Colonic mucosa (tissue), 4 donors: Measurements from ENCODE around the gene FBXO21. TPM values are rescaled to one million over a fixed set of nuclear protein-coding genes. Genes with fewer than 3 reads are reported as not detected.

Experiments used
- DNase-seq: peaks from one replicate; pipeline ENCODE4 v3.0.0-alpha.2; 2020
- H3K27ac ChIP-seq: fragments of 200-600 bp; one replicate; pipeline ENCODE4 v1.8.0; 2021
- H3K27me3 ChIP-seq: fragments of 200-600 bp; one replicate; pipeline ENCODE4 v1.8.0; 2021
- H3K36me3 ChIP-seq: fragments of 200-600 bp; one replicate; pipeline ENCODE4 v1.8.0; 2021
- H3K4me1 ChIP-seq: fragments of 200-600 bp; one replicate; pipeline ENCODE4 v1.8.0; 2021; ENCODE audit warnings: mild to moderate bottlenecking
- H3K4me3 ChIP-seq: fragments of 200-600 bp; one replicate; pipeline ENCODE4 v1.8.0; 2021
- H3K9ac ChIP-seq, 2 donors: one replicate each; pipeline ENCODE4 v1.7.0; 2013; ENCODE audit warnings: control low read depth in 2 of 2, low read depth in 2 of 2, low read length in 2 of 2
- H3K9me3 ChIP-seq: fragments of 200-600 bp; one replicate; pipeline ENCODE4 v1.8.0; 2021
- intact Hi-C: fragments of 100-400 bp; cut with DNase I; formaldehyde crosslinking; loops from one replicate; pipeline ENCODE4 v1.14.1; 2022
- total RNA-seq, 2 donors: library from RNA; stranded (reverse); fragmentation: NEBNext Ultra II Directional in 1 of 2; extraction: Animal tissue kit (Norgen Biotek cat#: 25700) in 1 of 2; gene quantifications; one replicate each; pipeline ENCODE4 v1.2.1, GENCODE V29; 2021
- TF ChIP-seq, protein P1 (sequence below): fragments of 200-600 bp; IDR thresholded peaks from one replicate; pipeline ENCODE4 v1.8.0; 2022; ENCODE audit warnings: antibody characterized with exemption, mild to moderate bottlenecking
- donor health status: healthy.
- donor health status: DM: no; HTN: no; CAD: no.
- donor health status: DM: no; HTN: no; CAD: no.

The FBXO21 gene
- total RNA-seq, 2 donors from 2014 or later: 34.5 to 34.7 TPM

DNA sequence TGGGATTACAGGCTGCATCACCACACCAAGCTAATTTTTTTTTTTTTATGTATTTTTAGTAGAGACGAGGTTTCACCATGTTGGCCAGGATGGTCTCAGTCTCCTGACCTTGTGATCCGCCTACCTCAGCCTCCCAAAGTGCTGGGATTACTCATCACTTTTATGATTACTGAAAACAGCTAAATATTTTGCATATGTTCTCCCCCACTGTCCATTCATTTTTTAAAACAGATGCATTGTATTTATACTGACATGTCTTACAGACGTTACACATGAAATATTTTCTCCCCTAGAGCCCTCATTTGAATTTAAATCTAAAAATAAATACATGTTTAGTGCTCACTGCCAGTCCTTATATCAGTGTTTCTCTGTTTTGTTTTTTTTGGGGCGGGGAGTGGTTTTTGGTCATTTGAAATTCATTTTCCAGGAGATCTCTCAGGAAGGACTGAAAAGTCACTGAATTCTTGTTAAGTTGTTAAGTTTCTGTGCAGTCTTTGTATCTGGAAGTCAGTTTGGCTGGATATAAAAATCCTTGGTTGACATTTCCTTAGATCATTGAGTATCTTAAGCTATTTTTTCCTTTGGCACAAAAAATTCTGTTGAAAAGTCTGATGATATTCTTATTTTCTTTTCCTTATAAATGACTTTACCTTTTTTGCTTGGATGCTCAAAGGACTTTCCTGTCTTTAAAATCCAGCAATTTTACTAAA is 9.4 kb downstream of the FBXO21 start:
- Histone ChIP-seq H3K36me3 (peaks cover 3% of the 10 kb centered on the region), H3K27me3 (no peaks in the 10 kb centered on the region), H3K9me3 (no peaks in the 10 kb centered on the region), H3K27ac (no peak overlapping the region), H3K9ac (no peak overlapping the region), H3K4me3 (no peak overlapping the region), H3K4me1 (no peaks in the 10 kb centered on the region)
- TF ChIP-seq, protein P1, sequence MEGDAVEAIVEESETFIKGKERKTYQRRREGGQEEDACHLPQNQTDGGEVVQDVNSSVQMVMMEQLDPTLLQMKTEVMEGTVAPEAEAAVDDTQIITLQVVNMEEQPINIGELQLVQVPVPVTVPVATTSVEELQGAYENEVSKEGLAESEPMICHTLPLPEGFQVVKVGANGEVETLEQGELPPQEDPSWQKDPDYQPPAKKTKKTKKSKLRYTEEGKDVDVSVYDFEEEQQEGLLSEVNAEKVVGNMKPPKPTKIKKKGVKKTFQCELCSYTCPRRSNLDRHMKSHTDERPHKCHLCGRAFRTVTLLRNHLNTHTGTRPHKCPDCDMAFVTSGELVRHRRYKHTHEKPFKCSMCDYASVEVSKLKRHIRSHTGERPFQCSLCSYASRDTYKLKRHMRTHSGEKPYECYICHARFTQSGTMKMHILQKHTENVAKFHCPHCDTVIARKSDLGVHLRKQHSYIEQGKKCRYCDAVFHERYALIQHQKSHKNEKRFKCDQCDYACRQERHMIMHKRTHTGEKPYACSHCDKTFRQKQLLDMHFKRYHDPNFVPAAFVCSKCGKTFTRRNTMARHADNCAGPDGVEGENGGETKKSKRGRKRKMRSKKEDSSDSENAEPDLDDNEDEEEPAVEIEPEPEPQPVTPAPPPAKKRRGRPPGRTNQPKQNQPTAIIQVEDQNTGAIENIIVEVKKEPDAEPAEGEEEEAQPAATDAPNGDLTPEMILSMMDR: no peak
- DNase-seq: no peak
- intact Hi-C loops: no loop called here

DNA sequence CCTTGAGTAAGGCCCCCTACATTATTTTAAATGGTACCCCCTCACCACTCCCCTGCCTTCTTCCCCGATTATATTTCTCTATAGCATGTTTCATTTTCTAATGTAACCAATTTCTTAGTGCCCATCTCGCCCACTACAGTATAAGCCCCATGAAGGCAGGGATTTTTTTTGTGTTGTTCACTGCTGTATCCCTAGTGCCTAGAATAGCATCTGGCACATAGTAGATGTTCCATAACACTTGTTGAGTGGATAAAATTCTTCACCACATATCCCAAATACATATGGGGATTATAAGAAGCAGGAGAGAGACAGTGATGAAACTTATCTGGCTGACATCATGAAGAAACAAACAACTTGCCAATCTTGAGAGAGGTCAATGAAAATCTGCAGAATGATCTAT is 11.5 kb downstream of the FBXO21 start:
- TF ChIP-seq, protein P1: no peak
- Histone ChIP-seq H3K9me3 (no peaks in the 10 kb centered on the region), H3K27ac (no peak overlapping the region), H3K4me3 (no peak overlapping the region), H3K36me3 (peaks cover 3% of the 10 kb centered on the region), H3K4me1 (no peaks in the 10 kb centered on the region), H3K9ac (no peak overlapping the region), H3K27me3 (no peaks in the 10 kb centered on the region)
- DNase-seq: no peak
- intact Hi-C loops: no loop called here

DNA sequence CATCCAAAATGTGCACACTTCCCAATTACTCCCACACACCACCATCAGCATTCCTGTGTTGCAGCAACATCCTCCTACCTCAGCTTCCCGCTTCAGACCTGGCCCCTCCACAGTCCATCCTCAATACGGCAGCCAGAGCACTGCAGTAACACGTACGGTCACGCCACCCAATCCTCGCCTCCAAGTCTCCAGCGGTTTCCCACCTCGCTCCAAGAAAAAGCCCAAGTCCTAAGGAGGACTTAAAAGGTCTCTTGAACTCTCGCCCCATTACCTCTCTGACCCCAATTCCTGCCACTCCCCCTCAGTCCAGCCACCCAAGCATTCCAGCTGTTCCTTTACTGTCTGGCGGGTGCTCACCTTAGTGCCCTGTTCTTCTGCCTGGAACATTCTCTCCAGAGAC is 12.0 kb downstream of the FBXO21 start:
- H3K36me3 ChIP-seq: peaks cover 3% of the 10 kb centered on the region
- H3K4me1 ChIP-seq: no peaks in the 10 kb centered on the region
- intact Hi-C loops: no loop called here
- TF ChIP-seq, protein P1: no peak
- H3K9ac ChIP-seq: no peak overlapping the region
- no peak overlapping the region for H3K27ac ChIP-seq
- no peaks in the 10 kb centered on the region for H3K27me3 ChIP-seq
- no peaks in the 10 kb centered on the region for H3K9me3 ChIP-seq
- no peak overlapping the region for H3K4me3 ChIP-seq
- DNase-seq: no peak

DNA sequence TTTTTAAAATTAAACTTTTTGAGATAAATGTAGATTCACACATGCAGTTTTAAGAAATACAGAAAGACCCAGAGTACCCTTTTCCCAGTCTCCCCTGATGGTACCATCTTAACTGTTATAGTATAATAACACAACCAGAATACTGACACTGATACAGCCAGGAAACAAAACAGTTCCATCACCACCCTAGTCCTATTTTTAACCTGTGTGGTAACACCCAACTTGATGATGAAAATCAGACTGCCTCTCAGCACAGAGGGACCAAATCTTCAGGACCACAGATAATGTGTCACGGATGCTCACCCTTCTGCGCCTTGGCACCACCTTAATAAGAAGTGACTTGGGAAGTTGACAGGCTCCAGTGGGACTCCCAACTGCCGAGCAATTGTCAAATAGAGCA is 18.1 kb downstream of the FBXO21 start:
- intact Hi-C loops: no loop called here
- Histone ChIP-seq H3K4me3 (no peak overlapping the region), H3K36me3 (peaks cover 7% of the 10 kb centered on the region), H3K4me1 (no peaks in the 10 kb centered on the region), H3K27me3 (no peaks in the 10 kb centered on the region), H3K27ac (no peak overlapping the region), H3K9me3 (no peaks in the 10 kb centered on the region), H3K9ac (no peak overlapping the region)
- DNase-seq: no peak
- TF ChIP-seq, protein P1: no peak

DNA sequence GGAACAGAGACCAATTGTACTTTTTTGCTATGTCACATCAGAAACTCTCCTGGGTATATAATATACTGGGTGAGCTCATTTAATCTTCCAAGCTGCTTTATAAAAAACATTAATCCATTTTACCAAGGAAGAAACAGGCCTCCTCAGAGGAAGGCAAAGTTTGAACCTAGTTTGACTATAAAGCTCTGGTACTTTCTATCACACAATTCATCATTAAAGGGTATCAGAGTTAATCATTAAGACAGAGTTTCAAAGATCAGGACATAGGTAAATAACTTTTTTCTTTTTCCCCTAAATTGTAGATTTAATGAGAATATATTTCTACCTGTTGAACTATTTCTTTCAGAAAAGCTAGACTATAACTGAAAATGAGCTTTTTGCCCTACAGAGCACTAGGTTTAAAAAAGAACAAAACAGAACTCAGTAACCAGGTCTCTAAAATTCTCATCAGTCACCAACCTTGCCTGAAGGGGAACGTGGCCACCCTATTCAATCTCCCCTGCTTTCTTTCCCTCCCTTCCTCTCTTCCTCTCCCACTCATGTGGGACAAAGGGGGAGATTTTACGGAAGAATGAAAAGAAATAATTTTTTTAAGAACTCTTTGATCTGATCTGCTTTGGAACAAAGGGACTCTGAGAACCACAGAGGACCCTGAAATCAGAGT is 18.6 kb downstream of the FBXO21 start:
- no peak overlapping the region for H3K27ac ChIP-seq
- intact Hi-C loops: no loop called here
- H3K4me3 ChIP-seq: no peak overlapping the region
- no peak overlapping the region for H3K9ac ChIP-seq
- no peaks in the 10 kb centered on the region for H3K9me3 ChIP-seq
- no peak for DNase-seq
- H3K27me3 ChIP-seq: no peaks in the 10 kb centered on the region
- TF ChIP-seq, protein P1: no peak
- H3K36me3 ChIP-seq: peaks cover 7% of the 10 kb centered on the region
- H3K4me1 ChIP-seq: no peaks in the 10 kb centered on the region
